Stimulated activated CD4-positive, alpha-beta T cell treated with anti-CD3 and anti-CD28 coated beads, Interleukin-15, amount 100 ng/mL, for 48 hours (primary cell): ENCODE measurements around the gene EIF2B2.

Experiments used
- DNase-seq, 2 donors: peaks; one replicate each; pipeline ENCODE4 v3.0.0-alpha.2; 2020; ENCODE audit warnings: low read depth in 2 of 2

The EIF2B2 gene

DNA sequence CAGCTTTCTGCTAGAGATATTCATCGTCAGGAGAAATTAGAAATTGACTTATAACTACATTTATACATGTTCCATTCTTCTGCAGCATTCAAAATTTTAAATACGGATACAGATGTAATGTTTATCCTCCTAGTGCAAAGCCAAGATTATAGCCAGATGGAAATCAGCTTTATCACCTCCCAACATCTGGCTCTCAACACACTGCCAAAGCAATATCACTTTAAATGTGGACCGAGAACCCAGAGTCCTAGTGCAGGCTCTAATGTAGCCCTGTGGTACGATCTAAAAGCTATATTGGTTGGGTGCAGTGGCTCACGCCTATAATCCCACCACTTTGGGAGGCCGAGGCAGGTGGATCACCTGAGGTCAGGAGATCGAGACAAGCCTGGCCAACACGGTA, 42.0 kb downstream of the EIF2B2 start:
- no peak for DNase-seq

DNA sequence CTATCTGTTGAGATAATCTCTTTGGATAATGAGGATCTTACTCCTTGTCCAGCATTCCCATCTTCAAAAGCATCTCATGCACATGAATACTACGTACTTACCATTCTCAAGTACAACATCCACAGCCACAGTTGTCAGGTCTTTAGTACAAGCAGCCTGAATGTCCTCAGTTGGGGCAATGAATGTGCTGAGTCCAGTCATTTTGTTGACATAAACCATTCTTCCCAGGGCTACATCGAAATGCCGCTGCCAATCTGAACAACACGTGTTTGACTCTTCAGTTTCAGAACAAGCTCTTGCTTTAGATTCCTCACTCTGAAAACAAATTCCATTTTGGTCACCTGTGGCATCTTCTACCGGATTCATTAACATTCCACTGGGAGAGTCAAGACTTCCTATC, 43.6 kb downstream of the EIF2B2 start:
- DNase-seq = no peak

DNA sequence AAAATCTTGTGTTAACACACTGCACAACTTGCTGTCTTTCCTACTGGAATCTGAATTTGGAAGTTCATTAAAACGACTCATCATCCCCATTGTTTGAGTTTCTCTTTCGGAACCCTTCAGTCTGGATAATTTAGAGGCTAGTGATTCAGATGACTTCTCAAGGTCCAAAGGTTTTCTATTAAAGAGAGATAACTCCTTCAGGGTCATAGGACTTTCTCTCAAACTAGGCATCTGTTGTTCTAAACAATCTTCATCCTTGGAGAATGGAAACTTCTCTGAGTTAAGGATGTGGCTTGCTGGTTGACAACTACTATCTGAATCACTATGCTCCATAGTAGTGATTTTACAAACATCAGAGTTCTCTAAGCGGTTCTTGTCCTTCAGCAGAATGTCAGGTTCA, 44.2 kb downstream of the EIF2B2 start:
- no peak for DNase-seq

DNA sequence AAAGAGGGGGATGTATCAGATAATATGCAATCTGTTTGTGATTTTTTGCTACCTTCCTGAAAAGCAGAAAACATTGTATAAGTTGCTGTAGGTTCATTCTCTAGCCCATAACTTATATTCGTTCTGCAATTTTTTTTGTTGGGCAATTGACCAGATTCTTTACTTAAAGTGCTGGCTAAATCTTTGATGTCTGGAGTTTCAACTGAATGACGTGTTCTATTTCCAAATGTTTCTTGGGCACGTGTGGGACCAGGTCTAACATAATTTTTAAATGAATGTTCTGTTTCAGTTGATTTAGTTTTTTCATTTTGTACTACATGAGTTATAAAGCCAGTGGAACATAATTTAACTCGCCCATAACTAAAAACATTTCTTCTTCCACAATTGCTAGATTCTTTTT, 44.8 kb downstream of the EIF2B2 start:
- no peak for DNase-seq

DNA sequence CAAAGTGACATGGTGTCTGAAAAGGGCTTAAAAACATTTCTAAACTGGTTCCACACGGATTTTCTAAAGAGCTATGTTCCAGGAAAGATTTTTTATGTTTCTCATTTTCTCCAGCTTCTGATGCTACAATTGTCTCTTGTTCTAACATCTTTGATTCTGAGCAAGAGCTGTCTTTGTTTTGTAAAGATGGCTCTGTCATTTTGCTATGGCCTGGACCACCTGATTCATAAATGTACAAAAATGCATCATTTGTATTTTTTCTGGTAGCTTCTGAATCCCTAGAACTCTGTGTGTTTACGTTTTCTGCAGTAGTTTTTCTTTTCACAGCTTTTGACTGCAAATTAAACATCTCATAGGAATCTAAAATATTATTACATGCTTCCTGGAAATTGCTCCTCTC, 45.4 kb downstream of the EIF2B2 start:
- DNase-seq = no peak

DNA sequence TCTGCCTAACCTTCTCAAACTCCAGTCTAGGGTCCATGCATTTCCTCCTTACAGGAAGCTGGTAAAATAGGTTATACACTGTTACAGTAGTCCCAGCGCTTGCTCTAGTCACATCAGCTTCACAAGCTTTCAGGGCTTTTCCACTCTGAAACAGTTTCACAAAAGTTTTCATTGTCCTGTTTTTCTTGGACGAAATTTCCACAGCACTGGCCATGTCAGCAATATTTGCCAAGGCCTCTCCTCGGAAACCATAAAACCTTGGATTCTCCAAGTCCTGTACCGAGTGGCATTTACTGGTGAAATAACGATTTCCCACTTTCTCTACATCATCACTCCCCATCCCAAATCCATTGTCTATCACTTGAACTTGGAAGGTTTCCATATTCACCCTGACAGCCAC, 46.4 kb downstream of the EIF2B2 start:
- no peak for DNase-seq

DNA sequence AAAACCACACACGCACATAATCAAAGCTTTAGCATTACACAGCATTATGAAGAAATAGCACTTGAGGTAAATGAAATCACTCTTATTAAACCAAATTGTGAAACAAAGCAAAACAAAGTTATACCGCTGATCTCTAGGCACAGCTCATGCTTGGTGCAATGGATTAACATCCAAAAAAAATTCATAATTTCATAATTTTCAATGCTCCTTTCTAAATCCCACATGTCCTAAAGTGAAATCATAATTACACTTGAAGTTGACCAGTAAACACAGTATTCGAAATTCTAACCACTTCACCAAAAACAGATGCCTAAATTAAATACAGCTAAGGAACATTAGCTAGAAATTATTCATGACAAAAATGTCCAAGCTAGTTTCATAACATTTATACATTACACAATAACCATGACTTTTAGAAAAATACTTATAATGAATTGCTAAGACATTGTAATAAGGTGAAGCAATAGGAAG, 47.0 kb downstream of the EIF2B2 start:
- DNase-seq = no peak

DNA sequence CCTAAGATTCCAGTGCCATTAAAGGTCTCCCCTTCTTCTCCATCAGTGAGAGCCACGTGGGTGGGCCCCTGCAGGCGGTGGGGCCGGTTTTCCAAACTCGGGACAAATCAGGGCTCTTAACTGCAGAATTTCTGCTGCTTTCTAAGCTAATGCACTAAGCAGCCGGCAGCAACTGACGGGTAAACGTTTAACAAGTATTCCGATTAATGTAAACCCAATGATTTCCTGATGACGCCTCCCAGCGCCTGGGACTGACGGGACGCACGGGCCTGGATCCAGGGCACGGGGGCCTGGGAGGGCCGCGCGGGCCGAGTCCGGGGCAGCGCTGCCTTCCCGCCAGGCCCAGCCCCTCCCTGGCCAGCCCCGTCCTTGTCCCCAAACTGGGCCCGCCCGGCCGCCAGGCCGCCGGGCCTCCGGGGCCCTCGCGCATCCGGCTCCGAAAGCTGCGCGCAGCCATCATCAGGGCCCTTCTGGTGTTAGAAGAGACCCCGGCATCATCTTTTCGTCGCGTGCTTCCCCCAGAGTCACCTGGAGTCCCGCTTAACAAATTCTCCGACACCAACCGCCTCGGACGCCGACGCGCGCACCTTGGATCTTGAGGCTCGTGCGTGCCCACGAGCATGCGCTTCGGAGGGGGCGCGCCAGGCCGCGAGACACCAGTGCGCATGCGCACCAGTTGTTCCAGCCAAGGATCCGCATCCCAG, 48.3 kb downstream of the EIF2B2 start, which contains the start of gene MLH3:
Gene MLH3, minus strand, starts transcription at position 616 of the 704 bp plus-strand sequence. CDS start 1,812 bp downstream, outside the sequence.
- DNase-seq = peak; percentile 58 to 65

DNA sequence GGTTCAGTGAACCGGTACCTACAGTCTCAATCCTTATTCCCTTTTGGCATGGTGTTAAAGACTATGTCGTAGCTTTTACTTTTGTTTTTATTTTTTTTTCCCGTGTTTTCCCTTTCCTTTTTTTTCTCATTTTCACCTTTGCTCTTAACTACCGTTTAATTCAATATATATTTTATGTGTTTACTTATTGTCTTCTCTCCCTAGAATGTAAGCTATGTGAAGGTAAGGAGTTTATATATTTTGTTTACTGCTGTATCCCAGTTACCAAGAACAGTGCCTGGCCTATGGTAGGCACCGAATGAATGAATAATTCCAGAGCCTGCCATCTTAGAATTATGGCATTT, 48.8 kb downstream of the EIF2B2 start:
- DNase-seq = no peak

DNA sequence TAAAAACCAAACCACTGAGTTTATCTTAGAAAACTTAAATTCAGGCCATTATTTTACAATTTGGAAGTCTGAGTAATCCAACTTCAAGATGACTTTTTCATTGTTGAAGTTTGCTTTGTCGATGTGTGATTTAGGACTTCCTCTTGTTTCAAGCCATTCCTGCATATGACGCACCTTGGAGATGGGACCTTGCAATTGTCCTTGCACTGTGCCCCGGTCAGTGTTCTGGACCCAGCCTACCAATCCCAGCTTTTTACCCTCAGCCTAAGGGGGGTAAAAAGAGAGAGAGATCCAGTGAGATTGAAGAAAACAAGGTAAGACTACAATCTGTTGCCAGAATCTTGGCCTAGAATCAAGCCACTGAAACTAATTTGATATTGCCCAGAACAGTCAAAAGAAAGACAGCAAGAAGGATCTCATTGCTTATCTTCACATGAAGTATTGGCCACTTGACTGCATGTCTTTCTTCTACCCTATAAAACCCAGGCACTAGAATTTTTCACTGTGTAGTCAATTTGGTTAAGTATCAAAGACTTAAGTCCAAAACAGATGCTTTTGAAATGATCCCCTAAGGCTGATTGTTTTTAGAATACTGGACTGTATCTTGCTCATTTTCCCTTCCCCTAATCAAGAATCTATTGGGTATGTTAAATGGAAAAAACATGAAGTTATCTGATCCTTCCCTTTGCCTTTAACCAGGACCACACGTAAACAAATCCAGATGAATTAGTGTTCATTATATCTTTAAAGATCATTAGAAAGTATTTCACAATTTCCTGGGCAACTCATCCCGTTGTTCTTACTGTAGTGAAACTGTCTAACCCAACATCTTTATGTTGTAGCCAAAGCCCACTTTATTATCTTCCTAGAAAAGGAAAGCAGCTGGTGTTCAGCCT, 50.9 kb downstream of the EIF2B2 start:
- DNase-seq = no peak

DNA sequence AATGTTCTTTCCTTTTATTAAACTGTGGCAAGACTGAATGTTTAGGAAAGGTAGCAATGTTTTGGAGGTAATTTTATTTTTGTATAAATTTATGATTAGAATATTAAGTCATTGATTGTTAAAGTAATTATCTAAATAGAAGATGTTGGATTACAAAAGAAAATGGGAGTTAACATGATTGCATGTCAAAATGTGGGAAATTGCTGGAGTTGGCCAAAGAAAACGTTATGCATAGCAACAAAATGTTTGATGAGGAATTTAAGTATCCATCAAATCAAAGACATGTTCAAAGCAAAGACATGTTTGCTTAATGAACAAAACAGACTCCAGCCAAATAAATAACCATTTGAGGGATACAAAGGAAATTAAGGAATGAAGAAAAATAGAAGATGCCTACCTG, 51.7 kb downstream of the EIF2B2 start:
- no peak for DNase-seq

DNA sequence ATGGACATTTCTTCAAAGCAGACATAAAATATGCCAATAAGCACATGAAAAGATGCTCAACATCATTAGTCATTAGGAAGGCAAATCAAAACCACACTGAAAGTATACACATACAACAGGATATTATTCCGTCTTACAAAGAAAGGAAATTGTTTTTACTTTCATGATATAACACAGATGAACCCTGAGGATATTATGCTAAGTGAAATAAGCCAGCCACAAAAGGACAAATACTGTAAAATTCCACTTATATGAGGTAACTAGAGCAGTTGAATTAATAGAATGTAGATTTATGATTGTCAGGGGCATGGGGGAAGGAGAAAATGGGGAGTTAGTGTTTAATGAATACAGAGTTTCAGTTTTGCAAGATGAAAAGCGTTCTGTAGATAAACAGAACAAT, 56.9 kb downstream of the EIF2B2 start:
- DNase-seq = no peak

DNA sequence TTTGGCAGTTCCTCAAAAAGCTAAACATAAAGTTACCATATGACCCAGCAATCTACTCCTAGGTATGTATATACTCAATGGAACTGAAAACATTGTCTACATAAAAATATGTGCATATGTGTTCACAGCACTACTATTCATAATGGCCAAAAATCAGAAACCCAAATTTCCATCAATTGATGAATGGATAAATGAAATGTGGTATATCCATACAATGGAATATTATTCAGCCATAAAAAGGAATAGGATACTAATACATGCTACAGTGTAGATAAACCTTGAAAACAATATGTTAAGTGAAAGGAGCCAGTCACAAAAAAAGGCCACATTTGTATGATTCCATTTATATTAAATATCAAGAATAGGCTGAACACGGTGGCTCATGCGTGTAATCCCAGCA, 57.7 kb downstream of the EIF2B2 start:
- DNase-seq = no peak
